ENCODE results near the gene RC3H2.

DNA sequence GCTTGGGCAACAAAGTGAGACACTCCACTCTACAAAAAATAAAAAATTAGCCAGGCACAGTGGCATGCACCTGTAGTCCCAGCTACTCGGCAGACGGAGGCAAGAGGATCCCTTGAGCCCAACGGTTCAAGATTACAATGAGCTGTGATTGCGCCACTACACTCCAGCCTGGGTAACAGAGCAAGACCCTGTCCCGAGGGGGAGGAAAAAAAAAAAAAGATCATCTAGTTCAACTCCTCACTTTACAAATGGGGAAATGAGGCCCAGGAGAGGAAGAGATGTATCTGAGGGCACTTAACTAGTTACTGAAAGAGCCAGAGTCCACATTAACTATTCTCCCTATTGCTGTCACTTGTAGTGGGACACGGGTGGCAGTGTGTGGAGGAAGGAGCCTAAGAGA is 90.6 kb downstream of the RC3H2 start:
- no peak for TF ChIP-seq POLR2AphosphoS5 (IDR thresholded peaks at IDR 0.05; ENCODE audit: low read depth, low read length)
- TF ChIP-seq, protein P1, sequence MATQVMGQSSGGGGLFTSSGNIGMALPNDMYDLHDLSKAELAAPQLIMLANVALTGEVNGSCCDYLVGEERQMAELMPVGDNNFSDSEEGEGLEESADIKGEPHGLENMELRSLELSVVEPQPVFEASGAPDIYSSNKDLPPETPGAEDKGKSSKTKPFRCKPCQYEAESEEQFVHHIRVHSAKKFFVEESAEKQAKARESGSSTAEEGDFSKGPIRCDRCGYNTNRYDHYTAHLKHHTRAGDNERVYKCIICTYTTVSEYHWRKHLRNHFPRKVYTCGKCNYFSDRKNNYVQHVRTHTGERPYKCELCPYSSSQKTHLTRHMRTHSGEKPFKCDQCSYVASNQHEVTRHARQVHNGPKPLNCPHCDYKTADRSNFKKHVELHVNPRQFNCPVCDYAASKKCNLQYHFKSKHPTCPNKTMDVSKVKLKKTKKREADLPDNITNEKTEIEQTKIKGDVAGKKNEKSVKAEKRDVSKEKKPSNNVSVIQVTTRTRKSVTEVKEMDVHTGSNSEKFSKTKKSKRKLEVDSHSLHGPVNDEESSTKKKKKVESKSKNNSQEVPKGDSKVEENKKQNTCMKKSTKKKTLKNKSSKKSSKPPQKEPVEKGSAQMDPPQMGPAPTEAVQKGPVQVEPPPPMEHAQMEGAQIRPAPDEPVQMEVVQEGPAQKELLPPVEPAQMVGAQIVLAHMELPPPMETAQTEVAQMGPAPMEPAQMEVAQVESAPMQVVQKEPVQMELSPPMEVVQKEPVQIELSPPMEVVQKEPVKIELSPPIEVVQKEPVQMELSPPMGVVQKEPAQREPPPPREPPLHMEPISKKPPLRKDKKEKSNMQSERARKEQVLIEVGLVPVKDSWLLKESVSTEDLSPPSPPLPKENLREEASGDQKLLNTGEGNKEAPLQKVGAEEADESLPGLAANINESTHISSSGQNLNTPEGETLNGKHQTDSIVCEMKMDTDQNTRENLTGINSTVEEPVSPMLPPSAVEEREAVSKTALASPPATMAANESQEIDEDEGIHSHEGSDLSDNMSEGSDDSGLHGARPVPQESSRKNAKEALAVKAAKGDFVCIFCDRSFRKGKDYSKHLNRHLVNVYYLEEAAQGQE (IDR thresholded peaks at IDR 0.05; ENCODE audit: insufficient read depth in 1 of 2, low read depth in 2 of 2, low read length in 1 of 2), result no peak
- TF ChIP-seq, protein P2, sequence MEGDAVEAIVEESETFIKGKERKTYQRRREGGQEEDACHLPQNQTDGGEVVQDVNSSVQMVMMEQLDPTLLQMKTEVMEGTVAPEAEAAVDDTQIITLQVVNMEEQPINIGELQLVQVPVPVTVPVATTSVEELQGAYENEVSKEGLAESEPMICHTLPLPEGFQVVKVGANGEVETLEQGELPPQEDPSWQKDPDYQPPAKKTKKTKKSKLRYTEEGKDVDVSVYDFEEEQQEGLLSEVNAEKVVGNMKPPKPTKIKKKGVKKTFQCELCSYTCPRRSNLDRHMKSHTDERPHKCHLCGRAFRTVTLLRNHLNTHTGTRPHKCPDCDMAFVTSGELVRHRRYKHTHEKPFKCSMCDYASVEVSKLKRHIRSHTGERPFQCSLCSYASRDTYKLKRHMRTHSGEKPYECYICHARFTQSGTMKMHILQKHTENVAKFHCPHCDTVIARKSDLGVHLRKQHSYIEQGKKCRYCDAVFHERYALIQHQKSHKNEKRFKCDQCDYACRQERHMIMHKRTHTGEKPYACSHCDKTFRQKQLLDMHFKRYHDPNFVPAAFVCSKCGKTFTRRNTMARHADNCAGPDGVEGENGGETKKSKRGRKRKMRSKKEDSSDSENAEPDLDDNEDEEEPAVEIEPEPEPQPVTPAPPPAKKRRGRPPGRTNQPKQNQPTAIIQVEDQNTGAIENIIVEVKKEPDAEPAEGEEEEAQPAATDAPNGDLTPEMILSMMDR (IDR thresholded peaks at IDR 0.05), result no peak

Data from Panc1 (cell line).